Ovary (tissue), 9 donors: Measurements from ENCODE around the gene MORN5. TPM values are rescaled to one million over a fixed set of nuclear protein-coding genes. Genes with fewer than 3 reads are reported as not detected.

ENCODE experiments used
- DNase-seq, 5 donors: peaks; one replicate each; pipeline ENCODE4 v3.0.0-alpha.2; 2019 to 2020
- H3K27ac ChIP-seq, 2 donors: fragments of 200-600 bp; one replicate each; pipeline versions ENCODE4 v1.5.1 to v1.8.0; 2019 to 2022
- H3K27me3 ChIP-seq: fragments of 200-600 bp; one replicate; pipeline ENCODE4 v1.8.0; 2022
- H3K36me3 ChIP-seq: fragments of 200-600 bp; sonication (generic); one replicate; pipeline ENCODE4 v1.5.1; 2019
- H3K4me1 ChIP-seq: one replicate; pipeline ENCODE4 v1.8.1; 2013; ENCODE audit warnings: mild to moderate bottlenecking, moderate library complexity; ENCODE audit not compliant: insufficient read depth
- H3K4me3 ChIP-seq: fragments of 200-600 bp; sonication (generic); one replicate; pipeline ENCODE4 v1.5.1; 2017
- H3K9me3 ChIP-seq, 2 donors: fragments of 200-600 bp in 1 of 2; sonication (generic) in 1 of 2; one replicate each; pipeline versions ENCODE4 v1.5.1 to v1.8.1; 2013 to 2019; ENCODE audit warnings: mild to moderate bottlenecking in 1 of 2, moderate library complexity in 1 of 2
- EP300 ChIP-seq: sonication (generic); formaldehyde crosslinking; IDR thresholded peaks from one replicate; pipeline ENCODE4 v1.6.1; 2017; ENCODE audit warnings: antibody characterized with exemption
- POLR2A ChIP-seq: fragments of 450-650 bp; IDR thresholded peaks from one replicate; pipeline ENCODE4 v1.6.1; 2017; ENCODE audit warnings: antibody characterized with exemption, mild to moderate bottlenecking, moderate library complexity
- WGBS, 3 donors: extraction: QIAGEN DNeasy Blood & Tissue Kit in 1 of 3; methylation state at CpG; one replicate each; pipeline versions ENCODE4 v1.1.5 to v1.1.7; 2013 to 2017; 5-methylcytosine and 5-hydroxymethylcytosine counted together
- intact Hi-C, 4 donors: fragments of 100-400 bp; cut with DNase I; formaldehyde crosslinking; loops; one replicate each; pipeline versions ENCODE4 v1.11.0 to v1.15.1; 2022 to 2023
- polyA plus RNA-seq, 2 donors: library from polyadenylated mRNA; stranded (reverse); fragments of 200-250 nt in 1 of 2; fragments of 350-450 nt in 1 of 2; fragmentation: Illumina TruSeq in 1 of 2; extraction: RNeasy Lipid Tissue Mini Kit (QIAGEN cat#74804) in 1 of 2; gene quantifications; one replicate each; pipeline ENCODE4 v1.2.3, GENCODE V29; 2013 to 2014
- total RNA-seq, 7 donors: library from RNA; depleted of rRNA in 2 of 7; stranded (reverse); fragments of >200 nt in 2 of 7; fragmentation: NEBNext Ultra II Directional in 3 of 7; extraction: Animal tissue kit (Norgen Biotek cat#: 25700) in 3 of 7; gene quantifications; one replicate each; pipeline versions ENCODE4 v1.1.0 to v1.2.4, GENCODE V29; 2016 to 2023
- TF ChIP-seq, protein P1 (sequence below), 3 donors: fragments of 450-650 bp in 2 of 3; fragments of 200-600 bp in 1 of 3; IDR thresholded peaks; one replicate each; pipeline versions ENCODE4 v1.5.1 to v1.8.0; 2016 to 2022; ENCODE audit warnings: antibody characterized with exemption in 3 of 3, mild to moderate bottlenecking in 1 of 3
- donor health status: DM: no; HTN: no; CAD: no; lungs with moderate emphysema.
- donor health status: DM: no; HTN: no; CAD: no.
- donor health status: Bipolar disorder and iron deficiency.
- donor health status: DM: yes; HTN: yes; CAD: no.
- donor health status: DM: no; HTN: no; CAD: no.
- donor health status: DM: yes; HTN: yes; CAD: no.

Gene MORN5
- total and polyA plus RNA-seq, 9 donors = 0.63 to 25.4 (median 1.6) TPM; not detected in 2

- Histone ChIP-seq H3K27me3 (no peaks in the 10 kb centered on the region), H3K4me1 (no peaks in the 10 kb centered on the region), H3K4me3 (no peak overlapping the region), H3K27ac (no peak overlapping the region), H3K36me3 (no peaks in the 10 kb centered on the region), H3K9me3 (no peaks in the 10 kb centered on the region)
- DNase-seq = no peak
- 83 to 90% (median 85%) methylated on average over 5 of the region's 5 CpGs for WGBS, 3 donors
- intact Hi-C loops = no loop called here
- no peak for TF ChIP-seq POLR2A
- TF ChIP-seq, protein P1, sequence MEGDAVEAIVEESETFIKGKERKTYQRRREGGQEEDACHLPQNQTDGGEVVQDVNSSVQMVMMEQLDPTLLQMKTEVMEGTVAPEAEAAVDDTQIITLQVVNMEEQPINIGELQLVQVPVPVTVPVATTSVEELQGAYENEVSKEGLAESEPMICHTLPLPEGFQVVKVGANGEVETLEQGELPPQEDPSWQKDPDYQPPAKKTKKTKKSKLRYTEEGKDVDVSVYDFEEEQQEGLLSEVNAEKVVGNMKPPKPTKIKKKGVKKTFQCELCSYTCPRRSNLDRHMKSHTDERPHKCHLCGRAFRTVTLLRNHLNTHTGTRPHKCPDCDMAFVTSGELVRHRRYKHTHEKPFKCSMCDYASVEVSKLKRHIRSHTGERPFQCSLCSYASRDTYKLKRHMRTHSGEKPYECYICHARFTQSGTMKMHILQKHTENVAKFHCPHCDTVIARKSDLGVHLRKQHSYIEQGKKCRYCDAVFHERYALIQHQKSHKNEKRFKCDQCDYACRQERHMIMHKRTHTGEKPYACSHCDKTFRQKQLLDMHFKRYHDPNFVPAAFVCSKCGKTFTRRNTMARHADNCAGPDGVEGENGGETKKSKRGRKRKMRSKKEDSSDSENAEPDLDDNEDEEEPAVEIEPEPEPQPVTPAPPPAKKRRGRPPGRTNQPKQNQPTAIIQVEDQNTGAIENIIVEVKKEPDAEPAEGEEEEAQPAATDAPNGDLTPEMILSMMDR (IDR thresholded peaks at IDR 0.05) = no peak
- no peak for TF ChIP-seq EP300
These were observed 32.7 kb downstream of the MORN5 start for GRCh38 chr9:122192261-122192875.

- DNase-seq = no peak
- 79 to 83% (median 80%) methylated on average over 16 of the region's 16 CpGs for WGBS, 3 donors
These were observed 33.3 kb downstream of the MORN5 start for GRCh38 chr9:122192914-122193525.

DNA sequence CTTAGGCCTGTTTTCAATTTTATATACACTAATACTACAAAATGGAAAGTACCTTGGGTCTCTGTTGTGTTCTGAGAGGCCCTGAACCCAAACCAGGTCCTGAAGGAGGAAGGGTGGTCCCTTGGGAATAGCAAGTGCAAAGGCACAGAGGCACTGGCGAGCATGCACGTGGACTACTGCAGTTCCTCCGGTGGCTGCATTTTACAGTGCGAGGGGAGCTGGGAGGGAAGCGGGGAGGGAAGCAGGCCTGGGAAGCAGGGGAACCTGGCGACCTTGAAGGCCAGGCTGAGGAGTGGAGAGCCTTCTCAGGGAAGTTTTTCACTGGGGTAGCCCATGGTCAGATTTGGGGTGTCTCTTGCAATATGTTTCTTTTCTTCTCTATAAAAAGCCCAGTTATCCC, 33.9 kb downstream of the MORN5 start:
- Histone ChIP-seq H3K27ac (no peak overlapping the region), H3K9me3 (no peaks in the 10 kb centered on the region), H3K4me3 (no peak overlapping the region), H3K27me3 (no peaks in the 10 kb centered on the region), H3K36me3 (no peaks in the 10 kb centered on the region), H3K4me1 (no peaks in the 10 kb centered on the region)
- 58 to 73% (median 64%) methylated on average over 6 of the region's 6 CpGs for WGBS, 3 donors
- intact Hi-C loops = no loop called here
- TF ChIP-seq POLR2A = no peak
- no peak for TF ChIP-seq EP300
- DNase-seq = no peak

More at GRCh38 chr9:122192914-122193525, 33.3 kb downstream of the MORN5 start:
- no peaks in the 10 kb centered on the region for H3K4me1 ChIP-seq
- no peaks in the 10 kb centered on the region for H3K36me3 ChIP-seq
- no peak overlapping the region for H3K27ac ChIP-seq
- TF ChIP-seq EP300 (no peak), POLR2A (no peak)
- TF ChIP-seq, protein P1 (IDR thresholded peaks at IDR 0.05) = no peak
- no peak overlapping the region for H3K4me3 ChIP-seq
- H3K27me3 ChIP-seq = no peaks in the 10 kb centered on the region
- intact Hi-C loops = no loop called here
- no peaks in the 10 kb centered on the region for H3K9me3 ChIP-seq

- intact Hi-C loops = no loop called here
- Histone ChIP-seq H3K36me3 (no peaks in the 10 kb centered on the region), H3K27ac (no peak overlapping the region), H3K4me3 (no peak overlapping the region), H3K9me3 (no peaks in the 10 kb centered on the region), H3K27me3 (no peaks in the 10 kb centered on the region), H3K4me1 (no peaks in the 10 kb centered on the region)
- no peak for TF ChIP-seq POLR2A
- TF ChIP-seq, protein P1 (IDR thresholded peaks at IDR 0.05) = no peak
- TF ChIP-seq EP300 = no peak
- 90 to 94% (median 92%) methylated on average over 4 of the region's 4 CpGs for WGBS, 3 donors
- no peak for DNase-seq
These were observed 36.2 kb downstream of the MORN5 start for GRCh38 chr9:122195875-122196274.

- Histone ChIP-seq H3K4me3 (no peak overlapping the region), H3K4me1 (no peaks in the 10 kb centered on the region), H3K27me3 (no peaks in the 10 kb centered on the region), H3K9me3 (no peaks in the 10 kb centered on the region), H3K36me3 (no peaks in the 10 kb centered on the region), H3K27ac (no peak overlapping the region)
- TF ChIP-seq, protein P1 (IDR thresholded peaks at IDR 0.05) = no peak
- TF ChIP-seq EP300 (no peak), POLR2A (no peak)
- DNase-seq = no peak
- intact Hi-C loops = no loop called here
- WGBS, 3 donors = 36 to 43% (median 37%) methylated on average over 7 of the region's 7 CpGs
These were observed 37.7 kb downstream of the MORN5 start for GRCh38 chr9:122197426-122197825.
